Lung microvascular endothelial cell (primary cell): Measurements from ENCODE around the gene RAP2B. TPM values are rescaled to one million over a fixed set of nuclear protein-coding genes. Genes with fewer than 3 reads are reported as not detected.
A peak's percentile ranks its signal among the peaks of the same experiment; 100 is the strongest.
"Not testable (repeated sequence)": the region's sequence is repeated elsewhere in the genome, so short reads cannot be mapped to it uniquely, and the experiment has no call there.

Source experiments
- DNase-seq, 2 donors: peaks; one replicate each; pipeline versions ENCODE4 v3.0.0 to v3.0.0-alpha.2; 2010; ENCODE audit warnings: low read depth in 2 of 2
- total RNA-seq: library from RNA; depleted of rRNA; stranded (reverse); fragments of >200 nt; gene quantifications from 2 replicates; pipeline ENCODE4 v1.2.1, GENCODE V29; 2014

RAP2B gene
- total RNA-seq, 1 donor from 2014 or later: 12.5 TPM

- DNase-seq: not testable (repeated sequence)
These were observed 31.9 kb downstream of the RAP2B start for GRCh38 chr3:153193786-153194476.

GRCh38 chr3:153195349-153195879, 33.4 kb downstream of the RAP2B start:
- no peak for DNase-seq

- DNase-seq: peak; percentile 10 to 84
These were observed 47.6 kb downstream of the RAP2B start for GRCh38 chr3:153209596-153209995.

GRCh38 chr3:153210146-153210545, 48.1 kb downstream of the RAP2B start:
- peak in 1 of 2 donors; percentile 33 for DNase-seq

- no peak for DNase-seq
These were observed 48.6 kb downstream of the RAP2B start for GRCh38 chr3:153210660-153211059.

GRCh38 chr3:153215497-153215896, 53.5 kb downstream of the RAP2B start:
- no peak for DNase-seq

GRCh38 chr3:153215966-153216365, 53.9 kb downstream of the RAP2B start:
- no peak for DNase-seq

- DNase-seq: no peak
These were observed 54.9 kb downstream of the RAP2B start for GRCh38 chr3:153216928-153217327.

- no peak for DNase-seq
These were observed 57.1 kb downstream of the RAP2B start for GRCh38 chr3:153219146-153219545.
